DND-41 (cell line): ENCODE results near the gene HDAC4.

Experiments
- ATAC-seq: fragments of 200-7000 bp; cut with Tn5 transposase; 3 replicates; pipeline ENCODE4 v1.9.1; 2021; ENCODE audit warnings: low read depth; ENCODE audit not compliant: insufficient read depth
- DNase-seq: peaks from one replicate; pipeline ENCODE4 v3.0.0-alpha.2; 2020
- H2AFZ ChIP-seq: 2 replicates; pipeline ENCODE4 v1.6.0; 2012; ENCODE audit warnings: low read depth, low read length
- H3K27ac ChIP-seq: 2 replicates; pipeline ENCODE4 v1.5.1; 2012; ENCODE audit warnings: low read length, inconsistent platforms
- H3K27me3 ChIP-seq: fragments of 200-600 bp; sonication (generic); 2 replicates; pipeline ENCODE4 v1.6.0; 2012; ENCODE audit warnings: low read length, mild to moderate bottlenecking, inconsistent platforms; ENCODE audit not compliant: insufficient read depth, poor library complexity
- H3K36me3 ChIP-seq: 2 replicates; pipeline ENCODE4 v1.5.1; 2012; ENCODE audit warnings: low read length, inconsistent platforms; ENCODE audit not compliant: insufficient read depth
- H3K4me1 ChIP-seq: 2 replicates; pipeline ENCODE4 v1.5.1; 2012; ENCODE audit warnings: mild to moderate bottlenecking, low read length; ENCODE audit not compliant: insufficient read depth
- H3K4me2 ChIP-seq: 2 replicates; pipeline ENCODE4 v1.6.0; 2012; ENCODE audit warnings: mild to moderate bottlenecking, moderate library complexity, low read length, inconsistent platforms; ENCODE audit not compliant: insufficient read depth
- H3K4me3 ChIP-seq, 2 experiments: fragments of 200-600 bp in 1 of 2; shearing (Covaris generic) in 1 of 2; 2 replicates each; pipeline ENCODE4 v1.5.1; 2012 to 2016; ENCODE audit warnings: inconsistent platforms in 2 of 2, low read length in 2 of 2, mild to moderate bottlenecking in 2 of 2, low read depth in 1 of 2, moderate library complexity in 1 of 2
- H3K79me2 ChIP-seq: 2 replicates; pipeline ENCODE4 v1.6.0; 2012; ENCODE audit warnings: low read length, inconsistent platforms; ENCODE audit not compliant: insufficient read depth
- H3K9ac ChIP-seq: 2 replicates; pipeline ENCODE4 v1.6.0; 2012; ENCODE audit warnings: low read depth, mild to moderate bottlenecking, inconsistent platforms, low read length, moderate library complexity
- H3K9me3 ChIP-seq: 2 replicates; pipeline ENCODE4 v1.5.1; 2012; ENCODE audit warnings: low read length, moderate library complexity, mild to moderate bottlenecking, inconsistent platforms; ENCODE audit not compliant: insufficient read depth, severe bottlenecking
- H4K20me1 ChIP-seq: 2 replicates; pipeline ENCODE4 v1.6.0; 2012; ENCODE audit warnings: low read length; ENCODE audit not compliant: insufficient read depth
- CTCF ChIP-seq: IDR thresholded peaks from 2 replicates; pipeline ENCODE4 v1.5.1; 2012; ENCODE audit warnings: borderline replicate concordance, low read length, moderate library complexity, mild to moderate bottlenecking; ENCODE audit not compliant: poor library complexity, severe bottlenecking; ENCODE audit errors: extremely low read depth
- EZH2 ChIP-seq: IDR thresholded peaks from 3 replicates; pipeline ENCODE4 v1.6.1; 2012; ENCODE audit warnings: borderline replicate concordance, low read depth, mild to moderate bottlenecking, moderate library complexity, low read length, inconsistent platforms; ENCODE audit not compliant: severe bottlenecking

The HDAC4 gene

GRCh38 chr2:239288237-239288636, 112.6 kb downstream of the HDAC4 start:
- H3K79me2 ChIP-seq = peaks cover 100% of the 10 kb centered on the region
- H3K27me3 ChIP-seq = no peaks in the 10 kb centered on the region
- H4K20me1 ChIP-seq = peaks cover 92% of the 10 kb centered on the region
- TF ChIP-seq EZH2 = no peak
- no peak for TF ChIP-seq CTCF
- H3K36me3 ChIP-seq = peaks cover 90% of the 10 kb centered on the region
- H3K9me3 ChIP-seq = no peaks in the 10 kb centered on the region
- DNase-seq (no peak), ATAC-seq (no peak)
- no peak overlapping the region for H3K4me3 ChIP-seq
- peak overlapping the region; percentile 65 for H3K27ac ChIP-seq
- no peak overlapping the region for H3K9ac ChIP-seq
- H2AFZ ChIP-seq = no peak overlapping the region
- peaks cover 96% of the 10 kb centered on the region for H3K4me1 ChIP-seq
- peak overlapping the region; percentile 68; the same call in 1 of the 2 replicates for H3K4me2 ChIP-seq

GRCh38 chr2:239287461-239287860, 113.4 kb downstream of the HDAC4 start:
- H3K9ac ChIP-seq = no peak overlapping the region
- no peak overlapping the region for H3K4me2 ChIP-seq
- peaks cover 90% of the 10 kb centered on the region for H3K36me3 ChIP-seq
- ATAC-seq = no peak
- peaks cover 96% of the 10 kb centered on the region for H3K4me1 ChIP-seq
- TF ChIP-seq EZH2 (no peak), CTCF (no peak)
- DNase-seq = no peak
- peaks cover 92% of the 10 kb centered on the region for H4K20me1 ChIP-seq
- no peak overlapping the region for H2AFZ ChIP-seq
- H3K27ac ChIP-seq = peak overlapping the region; percentile 21
- H3K27me3 ChIP-seq = no peaks in the 10 kb centered on the region
- H3K4me3 ChIP-seq = no peak overlapping the region
- H3K9me3 ChIP-seq = no peaks in the 10 kb centered on the region
- peaks cover 100% of the 10 kb centered on the region for H3K79me2 ChIP-seq

- H2AFZ ChIP-seq = no peak overlapping the region
- H3K27me3 ChIP-seq = no peaks in the 10 kb centered on the region
- H4K20me1 ChIP-seq = peaks cover 92% of the 10 kb centered on the region
- H3K36me3 ChIP-seq = peaks cover 90% of the 10 kb centered on the region
- peak overlapping the region; percentile 21 for H3K27ac ChIP-seq
- H3K4me3 ChIP-seq = no peak overlapping the region
- DNase-seq (no peak), ATAC-seq (no peak)
- H3K4me1 ChIP-seq = peaks cover 96% of the 10 kb centered on the region
- peak overlapping the region; percentile 30; the same call in 1 of the 2 replicates for H3K4me2 ChIP-seq
- no peak for TF ChIP-seq EZH2
- no peak for TF ChIP-seq CTCF
- H3K79me2 ChIP-seq = peaks cover 100% of the 10 kb centered on the region
- no peaks in the 10 kb centered on the region for H3K9me3 ChIP-seq
- no peak overlapping the region for H3K9ac ChIP-seq
Observed at GRCh38 chr2:239286901-239287300, 113.9 kb downstream of the HDAC4 start.

- peak overlapping the region; percentile 19; the same call in 1 of the 2 replicates for H3K4me2 ChIP-seq
- TF ChIP-seq EZH2 = no peak
- TF ChIP-seq CTCF = no peak
- no peaks in the 10 kb centered on the region for H3K9me3 ChIP-seq
- DNase-seq (no peak), ATAC-seq (no peak)
- peaks cover 90% of the 10 kb centered on the region for H3K36me3 ChIP-seq
- peak overlapping the region; percentile 60 for H3K27ac ChIP-seq
- peaks cover 100% of the 10 kb centered on the region for H3K79me2 ChIP-seq
- no peaks in the 10 kb centered on the region for H3K27me3 ChIP-seq
- H3K4me3 ChIP-seq = no peak overlapping the region
- no peak overlapping the region for H3K9ac ChIP-seq
- peaks cover 92% of the 10 kb centered on the region for H4K20me1 ChIP-seq
- H2AFZ ChIP-seq = no peak overlapping the region
- H3K4me1 ChIP-seq = peaks cover 91% of the 10 kb centered on the region
Observed at GRCh38 chr2:239285932-239286230, 114.9 kb downstream of the HDAC4 start.
